ENCODE results near the gene LHX6. TPM values are rescaled to one million over a fixed set of nuclear protein-coding genes. Genes with fewer than 3 reads are reported as not detected.

The LHX6 gene
- polyA plus RNA-seq, 4 donors, result 0.27 to 7.7 (median 0.78) TPM

GRCh38 chr9:122228191-122228567, 578 bp downstream of the LHX6 start:
- FAIRE-seq (no peak), DNase-seq (peak in 1 of 2 donors; percentile 33)
- Histone ChIP-seq H3K4me3 (ENCODE audit: low read depth in 1 of 3, low read length in 3 of 3) (peak overlapping the region in 2 of 3 donors; percentile 10 to 26), H3K27me3 (ENCODE audit: control insufficient read depth in 3 of 3, insufficient read depth in 3 of 3, low read length in 3 of 3) (peaks cover 10 to 95% (median 52%) of the 10 kb centered on the region in 3 donors), H3K36me3 (ENCODE audit: control insufficient read depth in 3 of 3, insufficient read depth in 2 of 3, low read depth in 1 of 3, low read length in 3 of 3) (no peaks in the 10 kb centered on the region), H3K4me1 (ENCODE audit: control insufficient read depth in 3 of 3, insufficient read depth in 2 of 3, low read depth in 1 of 3, low read length in 2 of 3) (peaks cover 0 to 3% (median 2%) of the 10 kb centered on the region in 3 donors), H3K27ac (ENCODE audit: low read depth in 1 of 3, low read length in 2 of 3) (no peak overlapping the region), H3K9me3 (ENCODE audit: control insufficient read depth in 2 of 2, insufficient read depth in 1 of 2, low read depth in 1 of 2, low read length in 1 of 2) (no peaks in the 10 kb centered on the region)
- WGBS, 3 donors, result 1 to 4% (median 4%) methylated on average over 33 to 38 of the region's 38 CpGs

DNA sequence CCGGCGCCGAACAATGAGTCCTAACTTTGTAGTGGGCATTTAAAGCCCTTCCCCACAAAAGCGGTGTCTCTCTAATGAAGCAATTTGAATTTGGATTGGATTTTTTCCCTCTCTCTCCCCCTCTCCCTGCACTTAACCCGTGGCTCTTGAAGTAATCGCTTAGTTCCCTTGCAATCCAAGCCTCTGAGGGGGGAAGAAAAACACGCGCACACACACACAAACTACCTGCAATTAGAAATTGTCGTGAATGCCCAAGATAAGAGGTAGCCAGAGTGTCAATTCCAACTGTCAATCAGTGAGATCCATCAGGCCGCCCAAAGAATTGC, 1.2 kb downstream of the LHX6 start:
- no peaks in the 10 kb centered on the region for H3K36me3 ChIP-seq (ENCODE audit: control insufficient read depth in 3 of 3, insufficient read depth in 2 of 3, low read depth in 1 of 3, low read length in 3 of 3)
- DNase-seq (no peak), FAIRE-seq (no peak)
- H3K4me3 ChIP-seq (ENCODE audit: low read depth in 1 of 3, low read length in 3 of 3), result no peak overlapping the region
- H3K9me3 ChIP-seq (ENCODE audit: control insufficient read depth in 2 of 2, insufficient read depth in 1 of 2, low read depth in 1 of 2, low read length in 1 of 2), result no peaks in the 10 kb centered on the region
- H3K27me3 ChIP-seq (ENCODE audit: control insufficient read depth in 3 of 3, insufficient read depth in 3 of 3, low read length in 3 of 3), result peaks cover 10 to 96% (median 57%) of the 10 kb centered on the region in 3 donors
- WGBS, 3 donors, result 12 to 29% (median 14%) methylated on average over 9 to 10 of the region's 10 CpGs
- H3K4me1 ChIP-seq (ENCODE audit: control insufficient read depth in 3 of 3, insufficient read depth in 2 of 3, low read depth in 1 of 3, low read length in 2 of 3), result peaks cover 0 to 3% (median 2%) of the 10 kb centered on the region in 3 donors
- no peak overlapping the region for H3K27ac ChIP-seq (ENCODE audit: low read depth in 1 of 3, low read length in 2 of 3)

DNA sequence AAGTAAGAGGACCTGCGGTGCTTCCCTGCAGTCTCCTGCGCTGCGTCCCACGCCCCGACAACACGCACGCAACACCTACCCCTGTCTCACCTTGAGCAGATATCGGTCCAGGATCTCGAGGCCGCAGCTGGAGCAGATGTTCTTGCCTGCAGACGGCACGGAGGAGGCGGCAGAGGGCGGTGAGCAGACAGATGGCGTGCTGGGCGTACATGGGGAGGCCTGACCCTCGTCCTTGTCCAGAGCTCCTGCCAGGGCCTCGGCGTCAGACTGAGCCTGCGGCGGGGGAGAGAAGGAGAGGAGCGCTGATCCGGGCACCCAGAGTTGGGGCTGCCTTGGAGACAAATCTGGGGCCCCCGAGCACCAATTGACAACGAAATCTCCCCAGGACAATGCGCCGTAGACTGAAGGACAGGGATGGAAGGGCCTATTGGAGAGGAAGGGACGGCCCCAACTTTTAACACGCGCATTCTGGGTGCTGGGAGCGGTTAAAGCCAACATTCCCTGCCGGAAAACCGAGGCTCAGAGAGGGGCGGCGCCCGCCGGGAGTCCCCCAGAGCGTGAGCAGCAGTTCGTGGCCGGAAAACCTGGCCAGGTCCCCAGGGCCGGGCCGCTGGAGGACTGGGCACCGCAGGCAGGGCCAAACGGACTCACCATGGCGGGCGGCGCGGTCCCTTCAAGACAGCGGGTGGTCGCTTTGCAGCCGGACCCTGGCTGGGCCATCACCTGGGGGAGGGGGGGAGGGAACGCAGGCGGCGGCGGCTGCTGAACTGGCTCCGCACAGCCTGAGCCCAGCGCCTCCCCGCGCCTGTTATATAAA, 1.8 kb downstream of the LHX6 start:
- peaks cover 10 to 96% (median 62%) of the 10 kb centered on the region in 3 donors for H3K27me3 ChIP-seq (ENCODE audit: control insufficient read depth in 3 of 3, insufficient read depth in 3 of 3, low read length in 3 of 3)

DNA sequence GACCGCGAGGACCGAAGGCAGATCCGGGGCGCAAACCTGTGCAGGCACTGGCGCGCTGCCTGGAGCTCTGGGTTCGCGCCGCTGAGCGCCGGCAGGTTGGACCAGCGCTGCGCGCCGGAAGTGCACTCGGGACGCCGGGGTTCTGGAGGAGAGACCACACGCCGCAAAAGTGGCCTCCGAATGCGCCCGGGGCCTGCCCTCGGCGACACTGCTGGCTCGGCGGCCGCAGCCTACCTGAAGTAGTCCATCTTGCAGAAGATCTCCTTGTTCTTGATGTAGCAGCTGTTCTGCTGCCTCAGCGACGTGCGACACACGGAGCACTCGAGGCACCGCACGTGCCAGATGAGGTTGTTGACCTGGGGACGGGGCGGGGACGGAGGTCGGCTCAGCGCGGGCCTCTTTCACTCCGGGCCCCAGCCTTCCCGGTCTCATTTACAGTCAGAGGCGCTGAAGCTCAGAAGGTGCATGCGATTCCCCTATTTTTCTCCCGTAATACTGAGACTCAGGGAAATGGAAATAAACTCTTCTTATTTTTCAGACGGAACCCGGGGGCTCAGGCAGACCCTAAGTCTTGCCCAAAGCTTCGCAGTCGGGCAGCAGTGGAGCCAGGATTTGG, 2.5 kb downstream of the LHX6 start:
- Histone ChIP-seq H3K9me3 (ENCODE audit: control insufficient read depth in 2 of 2, insufficient read depth in 1 of 2, low read depth in 1 of 2, low read length in 1 of 2) (no peaks in the 10 kb centered on the region), H3K27ac (ENCODE audit: low read depth in 1 of 3, low read length in 2 of 3) (no peak overlapping the region), H3K4me1 (ENCODE audit: control insufficient read depth in 3 of 3, insufficient read depth in 2 of 3, low read depth in 1 of 3, low read length in 2 of 3) (peaks cover 0 to 6% (median 2%) of the 10 kb centered on the region in 3 donors), H3K4me3 (ENCODE audit: low read depth in 1 of 3, low read length in 3 of 3) (no peak overlapping the region), H3K27me3 (ENCODE audit: control insufficient read depth in 3 of 3, insufficient read depth in 3 of 3, low read length in 3 of 3) (peaks cover 13 to 96% (median 69%) of the 10 kb centered on the region in 3 donors), H3K36me3 (ENCODE audit: control insufficient read depth in 3 of 3, insufficient read depth in 2 of 3, low read depth in 1 of 3, low read length in 3 of 3) (no peaks in the 10 kb centered on the region)
- FAIRE-seq, result no peak
- 5 to 43% (median 13%) methylated on average over 51 of the region's 51 CpGs for WGBS, 3 donors
- peak in 1 of 2 donors; percentile 52 for DNase-seq

More for the DNA sequence above, 1.8 kb downstream of the LHX6 start:
- Histone ChIP-seq H3K27ac (ENCODE audit: low read depth in 1 of 3, low read length in 2 of 3) (no peak overlapping the region), H3K4me1 (ENCODE audit: control insufficient read depth in 3 of 3, insufficient read depth in 2 of 3, low read depth in 1 of 3, low read length in 2 of 3) (peaks cover 0 to 3% (median 2%) of the 10 kb centered on the region in 3 donors), H3K4me3 (ENCODE audit: low read depth in 1 of 3, low read length in 3 of 3) (no peak overlapping the region), H3K9me3 (ENCODE audit: control insufficient read depth in 2 of 2, insufficient read depth in 1 of 2, low read depth in 1 of 2, low read length in 1 of 2) (no peaks in the 10 kb centered on the region), H3K36me3 (ENCODE audit: control insufficient read depth in 3 of 3, insufficient read depth in 2 of 3, low read depth in 1 of 3, low read length in 3 of 3) (no peaks in the 10 kb centered on the region)
- no peak for FAIRE-seq
- WGBS, 3 donors, result 16 to 33% (median 17%) methylated on average over 53 to 59 of the region's 59 CpGs
- peak in 1 of 2 donors; percentile 25 for DNase-seq

- Histone ChIP-seq H3K27ac (ENCODE audit: low read depth in 1 of 3, low read length in 2 of 3) (no peak overlapping the region), H3K36me3 (ENCODE audit: control insufficient read depth in 3 of 3, insufficient read depth in 2 of 3, low read depth in 1 of 3, low read length in 3 of 3) (no peaks in the 10 kb centered on the region), H3K4me1 (ENCODE audit: control insufficient read depth in 3 of 3, insufficient read depth in 2 of 3, low read depth in 1 of 3, low read length in 2 of 3) (peaks cover 0 to 7% (median 2%) of the 10 kb centered on the region in 3 donors), H3K27me3 (ENCODE audit: control insufficient read depth in 3 of 3, insufficient read depth in 3 of 3, low read length in 3 of 3) (peaks cover 13 to 96% (median 65%) of the 10 kb centered on the region in 3 donors), H3K9me3 (ENCODE audit: control insufficient read depth in 2 of 2, insufficient read depth in 1 of 2, low read depth in 1 of 2, low read length in 1 of 2) (no peaks in the 10 kb centered on the region), H3K4me3 (ENCODE audit: low read depth in 1 of 3, low read length in 3 of 3) (no peak overlapping the region)
- no peak for DNase-seq
- FAIRE-seq, result no peak
- 29 to 41% (median 39%) methylated on average over 48 to 51 of the region's 51 CpGs for WGBS, 3 donors
These were observed 3.2 kb downstream of the LHX6 start for GRCh38 chr9:122225312-122226141.

DNA sequence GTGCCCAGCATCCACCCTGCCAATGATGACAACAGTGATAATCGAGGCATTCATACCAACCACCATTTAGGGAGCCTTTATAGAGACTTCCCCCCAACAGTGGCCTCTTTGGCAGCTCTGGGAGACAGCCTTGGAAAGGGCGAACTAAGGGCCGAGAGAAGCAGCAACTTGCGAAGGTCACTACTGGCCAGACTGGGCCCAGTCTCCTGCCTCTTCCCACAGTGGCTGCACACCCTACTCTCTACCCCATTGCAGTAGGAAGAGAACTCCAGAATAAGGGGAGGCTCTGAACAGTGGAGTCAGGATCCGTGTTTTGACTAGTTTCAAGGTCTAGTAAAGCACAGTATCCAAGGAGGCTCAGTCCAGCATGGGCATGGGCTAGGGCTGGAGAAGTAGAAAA, 5.3 kb downstream of the LHX6 start:
- FAIRE-seq (no peak), DNase-seq (no peak)
- peaks cover 0 to 23% (median 2%) of the 10 kb centered on the region in 3 donors for H3K4me1 ChIP-seq (ENCODE audit: control insufficient read depth in 3 of 3, insufficient read depth in 2 of 3, low read depth in 1 of 3, low read length in 2 of 3)
- H3K9me3 ChIP-seq (ENCODE audit: control insufficient read depth in 2 of 2, insufficient read depth in 1 of 2, low read depth in 1 of 2, low read length in 1 of 2), result no peaks in the 10 kb centered on the region
- H3K4me3 ChIP-seq (ENCODE audit: low read depth in 1 of 3, low read length in 3 of 3), result no peak overlapping the region
- no peaks in the 10 kb centered on the region for H3K36me3 ChIP-seq (ENCODE audit: control insufficient read depth in 3 of 3, insufficient read depth in 2 of 3, low read depth in 1 of 3, low read length in 3 of 3)
- no peak overlapping the region for H3K27ac ChIP-seq (ENCODE audit: low read depth in 1 of 3, low read length in 2 of 3)
- H3K27me3 ChIP-seq (ENCODE audit: control insufficient read depth in 3 of 3, insufficient read depth in 3 of 3, low read length in 3 of 3), result peaks cover 8 to 98% (median 66%) of the 10 kb centered on the region in 3 donors
- 70 to 88% (median 84%) methylated on average over 5 of the region's 5 CpGs for WGBS, 3 donors

DNA sequence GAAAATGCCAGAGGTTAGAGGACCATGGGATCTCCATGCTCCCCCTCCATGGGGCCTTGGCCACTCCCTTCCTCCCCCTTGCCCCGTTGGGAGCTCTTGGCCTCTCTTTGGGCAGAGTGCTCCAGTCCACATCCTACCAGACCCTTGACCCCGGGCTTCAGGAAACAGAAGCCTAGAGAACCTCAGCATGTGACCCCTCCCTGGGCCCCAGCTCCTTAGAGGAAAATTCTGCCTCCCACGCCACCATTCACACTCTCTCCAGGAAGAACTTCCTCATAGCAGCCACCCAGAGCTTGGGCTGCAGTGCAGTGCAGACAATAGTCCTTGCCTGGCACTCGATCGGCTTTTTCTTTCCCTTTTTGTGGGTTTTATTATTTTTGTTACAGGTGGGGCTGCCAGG, 6.0 kb downstream of the LHX6 start:
- no peak for DNase-seq
- no peaks in the 10 kb centered on the region for H3K9me3 ChIP-seq (ENCODE audit: control insufficient read depth in 2 of 2, insufficient read depth in 1 of 2, low read depth in 1 of 2, low read length in 1 of 2)
- FAIRE-seq, result no peak
- peaks cover 6 to 99% (median 68%) of the 10 kb centered on the region in 3 donors for H3K27me3 ChIP-seq (ENCODE audit: control insufficient read depth in 3 of 3, insufficient read depth in 3 of 3, low read length in 3 of 3)
- 11 to 26% (median 15%) methylated on average over 5 of the region's 5 CpGs for WGBS, 3 donors
- no peaks in the 10 kb centered on the region for H3K36me3 ChIP-seq (ENCODE audit: control insufficient read depth in 3 of 3, insufficient read depth in 2 of 3, low read depth in 1 of 3, low read length in 3 of 3)
- no peak overlapping the region for H3K27ac ChIP-seq (ENCODE audit: low read depth in 1 of 3, low read length in 2 of 3)
- peaks cover 0 to 23% (median 2%) of the 10 kb centered on the region in 3 donors for H3K4me1 ChIP-seq (ENCODE audit: control insufficient read depth in 3 of 3, insufficient read depth in 2 of 3, low read depth in 1 of 3, low read length in 2 of 3)
- H3K4me3 ChIP-seq (ENCODE audit: low read depth in 1 of 3, low read length in 3 of 3), result no peak overlapping the region

GRCh38 chr9:122221183-122221811, 7.5 kb downstream of the LHX6 start:
- H3K4me3 ChIP-seq (ENCODE audit: low read depth in 1 of 3, low read length in 3 of 3), result no peak overlapping the region
- peaks cover 0 to 23% (median 2%) of the 10 kb centered on the region in 3 donors for H3K4me1 ChIP-seq (ENCODE audit: control insufficient read depth in 3 of 3, insufficient read depth in 2 of 3, low read depth in 1 of 3, low read length in 2 of 3)
- 12 to 21% (median 18%) methylated on average over 20 to 27 of the region's 27 CpGs for WGBS, 3 donors
- H3K27me3 ChIP-seq (ENCODE audit: control insufficient read depth in 3 of 3, insufficient read depth in 3 of 3, low read length in 3 of 3), result peaks cover 3 to 100% (median 62%) of the 10 kb centered on the region in 3 donors
- no peaks in the 10 kb centered on the region for H3K9me3 ChIP-seq (ENCODE audit: control insufficient read depth in 2 of 2, insufficient read depth in 1 of 2, low read depth in 1 of 2, low read length in 1 of 2)
- DNase-seq (peak in 1 of 2 donors; percentile 18), FAIRE-seq (no peak)
- no peaks in the 10 kb centered on the region for H3K36me3 ChIP-seq (ENCODE audit: control insufficient read depth in 3 of 3, insufficient read depth in 2 of 3, low read depth in 1 of 3, low read length in 3 of 3)
- no peak overlapping the region for H3K27ac ChIP-seq (ENCODE audit: low read depth in 1 of 3, low read length in 2 of 3)
